Right lung (tissue), 5 donors: ENCODE measurements around the gene TLN1. TPM values are rescaled to one million over a fixed set of nuclear protein-coding genes. Genes with fewer than 3 reads are reported as not detected.

Experiments
- DNase-seq, 2 donors: peaks; one replicate each; pipeline ENCODE4 v3.0.0-alpha.2; 2013
- polyA plus RNA-seq, 5 donors: library from polyadenylated mRNA; unstranded; fragments of 120-200 nt; gene quantifications; one replicate each; pipeline versions ENCODE4 v1.2.1 to v1.2.3, GENCODE V29; 2013; ENCODE audit warnings: inconsistent platforms in 1 of 5, low replicate concordance in 1 of 5; ENCODE audit not compliant: insufficient read length in 5 of 5, insufficient read depth in 1 of 5

The TLN1 gene
- polyA plus RNA-seq, 5 donors = 116 to 198 (median 132) TPM

DNA sequence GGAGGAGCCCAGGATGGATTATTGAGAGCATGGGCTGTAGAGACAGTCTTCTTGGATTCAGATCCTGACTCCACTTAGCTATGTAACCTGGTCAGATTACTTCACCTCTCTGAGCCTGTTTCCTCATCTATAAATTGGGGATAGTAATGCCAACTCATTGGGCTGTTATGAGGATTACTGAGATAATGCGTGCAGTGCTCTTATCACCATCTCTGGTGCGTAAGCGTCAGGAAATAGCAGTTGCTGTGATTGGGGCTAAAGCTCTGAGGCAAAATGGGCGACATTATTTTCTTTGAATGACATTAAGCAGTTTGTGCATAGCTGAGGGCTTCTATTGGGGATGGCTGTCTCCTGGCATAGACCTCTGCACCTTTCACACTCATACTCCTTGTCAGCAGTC is 23.1 kb upstream of the TLN1 start:
- DNase-seq = no peak

DNA sequence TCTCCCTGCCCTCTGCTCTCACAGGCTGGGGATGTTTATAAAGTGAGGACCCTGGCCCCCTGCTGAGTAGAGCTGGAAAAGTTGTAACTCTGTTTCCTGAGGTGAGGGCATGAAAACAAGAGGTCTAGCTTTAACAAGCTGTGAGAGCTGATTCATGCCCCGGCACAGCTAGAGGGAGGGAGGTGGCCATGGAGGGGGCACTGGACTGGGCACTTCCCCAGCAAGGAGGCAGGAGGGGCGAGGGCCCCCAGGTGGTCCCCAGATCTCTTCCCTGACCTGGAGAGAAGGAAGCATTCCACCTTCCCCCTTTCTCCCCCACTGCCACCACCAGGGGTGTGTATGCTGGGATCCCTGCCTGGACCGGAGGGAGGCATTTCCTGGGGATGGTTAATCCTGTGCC is 22.3 kb upstream of the TLN1 start, which contains the start of gene MSMP:
MSMP (minus strand) TSS at position 13 of the 400 bp plus-strand sequence. CDS start 147 bp downstream, outside the sequence.
- DNase-seq = no peak

DNA sequence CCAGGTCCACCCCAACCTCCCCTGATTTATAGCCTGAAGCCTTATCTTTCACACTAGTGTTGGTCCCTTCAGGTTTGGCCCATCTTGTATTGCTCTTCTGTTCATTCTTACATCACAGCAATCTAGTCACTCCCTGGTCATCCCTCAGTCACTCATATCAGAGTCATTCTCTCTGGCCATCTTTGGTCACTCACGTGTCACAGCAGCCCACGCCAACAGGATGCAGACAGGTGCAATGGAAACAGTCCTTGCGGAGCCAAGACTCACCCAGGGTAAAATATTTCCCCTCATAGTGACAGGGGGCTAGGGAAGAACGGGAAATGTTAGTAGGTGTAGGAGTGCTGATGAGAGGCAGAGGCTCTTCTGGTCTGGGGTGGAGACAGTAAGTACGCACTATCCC is 21.5 kb upstream of the TLN1 start:
- no peak for DNase-seq

DNA sequence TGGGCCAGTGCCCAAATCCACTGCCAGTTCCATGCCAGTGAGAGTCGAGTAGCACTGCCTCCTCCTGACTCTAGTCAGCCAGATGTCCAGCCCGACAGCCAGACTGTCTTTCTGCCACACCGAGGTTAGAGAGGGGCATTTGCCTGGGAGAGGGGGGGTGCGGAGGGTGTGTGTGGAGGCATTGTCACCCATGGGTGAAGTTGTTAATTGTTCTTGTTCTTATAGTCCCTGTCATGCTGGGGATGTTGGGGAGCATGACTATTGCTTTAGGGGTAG is 18.2 kb upstream of the TLN1 start:
- no peak for DNase-seq

DNA sequence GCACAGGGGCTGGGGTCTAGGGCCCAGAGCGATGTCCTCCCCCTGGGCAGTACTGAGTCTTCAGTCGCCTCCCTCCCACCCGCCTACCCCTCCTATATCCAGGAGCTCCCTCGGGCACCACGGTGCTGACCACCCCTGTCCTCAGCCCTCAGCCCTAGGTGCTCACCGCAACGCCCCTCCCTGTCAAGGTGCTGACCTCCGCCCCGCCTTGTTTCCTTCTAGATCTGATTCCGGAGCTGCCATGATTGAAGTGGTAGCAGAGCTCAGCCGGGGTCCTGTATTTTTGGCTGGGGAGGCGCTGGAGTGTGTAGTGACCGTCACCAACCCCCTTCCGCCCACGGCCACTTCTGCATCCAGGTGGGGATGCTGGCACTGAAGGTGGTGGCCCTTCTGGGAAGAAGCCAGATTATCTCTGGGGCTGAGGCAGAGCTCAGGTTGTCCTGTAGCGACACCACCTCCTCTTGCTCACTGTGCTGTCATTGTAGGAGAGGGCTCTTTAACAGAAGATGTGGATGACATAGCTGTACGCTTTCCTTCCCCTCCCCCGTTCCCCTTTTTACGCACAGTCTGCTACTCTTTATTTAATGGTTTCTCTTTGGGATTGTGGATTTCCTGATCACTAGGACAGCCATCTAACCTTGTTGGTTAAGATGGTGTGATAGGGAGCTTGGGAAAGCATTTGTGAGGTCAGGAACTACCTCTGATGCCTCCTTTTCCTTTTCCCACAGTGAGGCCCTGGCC is 17.7 kb upstream of the TLN1 start:
- DNase-seq = no peak

DNA sequence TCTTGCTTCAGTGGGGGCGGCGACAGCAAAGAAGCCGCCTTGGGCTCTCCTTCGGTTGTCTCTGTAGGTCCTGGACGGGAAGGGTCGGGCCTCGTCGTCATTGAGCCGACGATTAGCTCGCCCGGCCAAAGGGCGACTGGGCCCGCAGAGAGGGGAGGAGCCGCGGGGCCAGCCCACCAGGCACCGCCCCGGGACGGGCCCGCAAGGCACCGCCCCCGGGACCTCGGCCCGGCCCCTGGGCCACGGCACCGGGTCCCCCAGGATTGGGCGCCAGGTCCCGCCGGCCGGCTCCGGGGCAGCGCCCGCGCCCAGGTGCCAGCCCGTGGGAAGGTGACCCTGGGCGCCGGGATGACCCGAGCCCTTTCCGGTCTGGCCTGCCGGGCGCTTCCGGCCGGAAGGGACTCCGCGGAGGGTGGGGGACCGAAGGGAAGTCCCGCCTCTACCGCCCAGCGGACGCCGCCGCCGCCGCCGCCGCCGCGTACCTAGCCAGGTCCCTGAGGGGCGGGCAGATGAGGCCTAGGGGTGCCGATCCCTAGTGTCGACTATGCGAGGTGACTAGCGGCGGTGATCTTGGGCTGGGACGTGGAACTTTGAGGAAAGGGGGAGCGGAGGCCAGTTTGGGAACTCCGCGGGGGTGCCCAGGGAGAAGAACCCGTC is 17.0 kb upstream of the TLN1 start, which contains the start of the genes GBA2 and RGP1:
GBA2 (minus strand) TSS at position 371 of the 657 bp plus-strand sequence. CDS start 524 bp downstream, outside the sequence.
RGP1 (plus strand) TSS at position 430 of the 657 bp plus-strand sequence. CDS start 469 bp downstream, outside the sequence.
- peak in 1 of 2 donors; percentile 73 for DNase-seq

DNA sequence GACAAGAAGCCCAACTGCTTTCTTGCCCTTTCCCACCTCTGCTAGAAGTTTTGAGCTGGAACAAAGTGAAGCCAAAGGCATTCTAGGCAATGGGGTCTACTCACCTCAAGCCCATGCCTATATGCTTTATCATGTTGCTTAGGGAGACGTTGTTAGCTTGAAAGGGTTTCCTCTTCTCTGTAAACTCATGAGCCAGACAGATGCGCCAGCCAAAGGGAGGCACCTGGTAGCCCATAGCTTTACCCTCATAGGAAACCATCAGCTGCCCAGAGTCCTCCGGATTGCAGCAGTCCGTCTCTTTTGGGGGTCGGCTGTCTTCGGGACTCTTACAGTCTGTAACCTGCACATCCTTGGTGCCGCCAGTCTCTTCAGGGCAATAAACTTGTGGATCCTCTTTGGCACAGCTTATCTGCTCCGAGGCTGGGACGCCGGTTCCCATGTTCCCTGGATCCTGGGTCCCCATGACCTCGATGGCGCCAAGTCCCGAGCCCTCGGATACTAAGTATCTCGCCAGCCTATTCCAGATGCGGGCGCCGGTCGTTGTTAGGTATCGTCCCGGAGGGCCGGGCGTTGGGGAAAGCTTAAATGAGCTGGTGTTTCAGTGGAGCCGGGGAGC is 16.4 kb upstream of the TLN1 start:
- DNase-seq = no peak

DNA sequence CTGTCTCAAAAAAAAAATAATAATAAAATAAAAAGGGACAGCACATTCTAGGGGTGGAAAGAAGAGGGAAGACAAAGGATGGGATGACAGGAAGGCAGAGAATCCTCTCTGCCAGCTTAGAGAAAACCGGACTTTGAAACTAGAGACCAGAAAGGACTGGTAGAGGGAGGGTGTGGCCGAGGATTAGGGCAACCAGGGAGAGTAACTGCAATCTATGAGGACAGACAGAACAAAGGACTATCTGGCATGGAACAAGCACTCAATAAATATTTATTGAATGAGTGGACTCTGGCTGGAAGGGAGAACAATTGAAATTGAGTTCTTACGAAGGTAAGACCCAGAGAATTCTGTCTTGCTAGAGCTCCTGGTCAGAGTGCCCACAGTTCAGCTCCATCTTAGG is 14.6 kb upstream of the TLN1 start:
- no peak for DNase-seq

DNA sequence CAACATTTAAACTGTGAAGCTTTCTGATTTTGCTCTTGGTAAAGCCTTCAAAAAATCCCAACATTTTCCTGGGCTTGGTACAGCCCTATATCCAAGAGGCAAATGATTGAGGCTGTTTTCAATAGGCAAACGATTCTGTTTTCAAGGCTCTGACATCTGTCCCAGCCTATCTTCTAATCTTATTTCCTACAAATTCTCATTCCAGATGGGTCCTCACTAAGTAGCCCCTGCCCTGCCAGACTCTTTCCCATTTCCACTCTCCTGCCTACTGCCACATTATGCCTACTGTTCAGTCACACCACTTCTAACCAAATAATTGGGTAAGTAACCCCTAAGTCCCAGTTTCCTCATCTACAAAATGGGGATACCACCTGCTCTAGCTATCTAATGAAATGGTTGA is 13.6 kb upstream of the TLN1 start:
- no peak for DNase-seq

DNA sequence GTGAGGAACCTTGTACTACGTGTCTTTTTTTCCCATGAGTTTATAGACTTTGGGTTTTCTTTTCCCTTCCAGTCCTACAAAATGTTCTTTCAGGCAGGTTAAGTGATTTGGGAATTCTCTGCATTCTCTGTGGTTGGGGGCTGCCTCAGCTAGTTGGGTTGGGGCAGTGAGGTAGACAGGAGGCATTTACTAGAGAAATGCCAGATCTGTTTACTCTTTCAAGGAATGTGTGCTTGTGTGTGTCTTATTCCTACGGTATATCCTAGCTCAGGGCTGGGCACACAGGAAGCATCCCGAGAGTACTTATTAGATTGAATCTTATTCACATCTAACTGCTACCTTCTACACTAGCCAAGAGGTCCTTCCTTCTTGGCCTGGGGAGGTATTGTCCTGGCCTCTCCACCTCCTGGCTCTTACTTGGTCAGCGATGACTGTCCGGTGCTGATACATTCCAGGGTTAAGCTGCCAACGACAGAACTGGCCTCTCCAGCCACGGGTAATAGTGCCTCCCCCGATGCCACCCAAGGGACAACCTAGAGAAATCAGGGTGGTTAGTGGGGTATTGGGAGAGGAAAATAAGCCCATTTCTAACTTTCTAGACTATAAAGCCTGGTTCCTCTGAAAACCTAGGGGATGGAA is 12.0 kb upstream of the TLN1 start:
- no peak for DNase-seq

DNA sequence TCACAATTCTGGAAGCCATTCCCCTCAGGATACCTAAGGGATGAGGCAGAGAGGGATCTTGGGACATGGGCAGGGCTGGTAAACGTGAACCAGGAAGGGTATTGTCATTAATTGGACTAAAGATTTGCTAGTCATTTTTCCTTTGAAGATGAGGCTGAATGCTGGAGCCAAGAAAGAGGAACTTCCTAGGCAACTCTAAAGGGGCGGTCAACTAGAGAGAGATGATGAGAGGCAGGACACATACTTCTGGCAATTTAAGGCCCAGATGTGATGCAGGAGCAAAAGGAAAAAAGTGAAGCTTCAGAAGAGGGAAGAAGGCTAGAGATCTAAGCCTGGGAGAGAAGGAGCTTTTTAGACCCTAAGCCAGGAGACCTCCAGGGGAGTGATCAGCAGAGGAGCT is 11.5 kb upstream of the TLN1 start:
- no peak for DNase-seq

DNA sequence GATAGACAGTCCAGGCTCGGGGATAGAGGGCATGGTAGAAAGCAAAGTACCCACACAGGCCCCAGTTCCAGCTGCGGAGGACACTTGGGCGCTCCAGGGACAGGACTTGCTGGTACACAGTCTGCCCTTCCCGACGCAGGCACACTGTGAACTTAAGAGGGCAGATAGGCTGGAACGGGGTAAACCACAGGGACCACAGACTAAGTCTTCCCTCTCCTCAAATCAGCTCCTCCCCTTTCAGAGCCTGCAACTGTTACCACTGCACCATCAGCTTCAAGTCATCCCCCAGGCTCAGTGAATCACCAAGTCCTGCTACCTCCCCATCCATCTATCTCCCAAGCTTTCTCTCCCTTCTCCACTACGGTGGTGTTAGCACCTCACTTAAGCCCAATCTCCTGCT is 9.7 kb upstream of the TLN1 start:
- DNase-seq = no peak

DNA sequence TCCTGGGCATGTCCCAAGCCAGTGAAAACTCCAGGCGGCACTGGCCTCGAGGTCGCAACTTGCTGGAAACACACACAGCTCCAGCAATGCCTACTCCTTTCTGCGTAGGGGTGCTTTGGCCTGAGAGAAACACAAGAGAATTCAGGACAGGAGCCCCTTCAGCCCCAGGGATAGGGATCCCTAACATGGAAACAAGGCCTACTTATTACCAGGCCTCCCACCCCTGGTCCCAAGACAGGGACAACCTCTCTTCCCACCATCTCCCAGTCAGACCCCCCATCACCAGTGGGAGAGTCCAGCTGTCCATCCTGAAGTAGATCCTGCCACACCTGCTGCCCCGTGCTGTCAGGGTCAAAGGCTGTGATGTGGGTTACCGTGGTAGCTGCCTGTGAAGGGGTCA is 8.2 kb upstream of the TLN1 start:
- no peak for DNase-seq

DNA sequence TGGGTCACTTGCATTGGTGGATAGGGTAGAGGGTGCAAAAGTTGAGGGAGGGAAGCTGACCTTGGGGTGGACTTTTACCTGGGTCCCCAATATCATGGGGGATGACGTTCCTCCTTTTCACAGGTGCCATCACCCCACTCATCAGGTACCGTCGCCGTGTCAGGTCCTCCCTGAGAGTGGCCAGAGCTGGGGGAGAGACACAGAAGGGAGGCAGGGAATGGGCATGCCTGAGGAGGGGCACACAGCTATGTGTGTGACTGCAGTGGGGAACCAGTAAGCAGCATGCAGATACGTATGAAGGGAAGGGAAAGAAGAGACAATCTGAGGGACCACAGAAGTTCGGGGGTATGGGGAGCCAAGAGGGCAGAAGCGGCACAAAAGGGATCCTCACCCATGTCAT is 6.9 kb upstream of the TLN1 start:
- DNase-seq = no peak

DNA sequence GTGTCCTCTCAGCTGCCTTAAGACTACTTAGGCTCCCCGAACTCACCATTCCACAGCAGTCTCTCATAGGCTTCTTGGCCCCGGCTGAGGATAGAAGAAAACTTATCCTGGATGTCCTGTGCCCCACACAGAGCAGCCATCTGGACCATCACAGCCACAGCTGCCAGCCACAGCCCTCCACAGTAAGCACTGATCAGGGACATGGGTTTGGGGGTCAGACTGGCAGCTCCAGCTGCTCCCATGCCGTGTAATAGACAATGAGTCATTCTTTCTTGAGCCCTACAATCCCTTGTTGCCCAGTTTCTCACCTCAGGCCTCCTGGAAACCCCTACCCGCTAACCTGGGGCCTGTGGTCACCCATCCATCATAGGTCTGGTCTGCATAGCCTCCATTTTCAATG is 6.2 kb upstream of the TLN1 start:
- no peak for DNase-seq

DNA sequence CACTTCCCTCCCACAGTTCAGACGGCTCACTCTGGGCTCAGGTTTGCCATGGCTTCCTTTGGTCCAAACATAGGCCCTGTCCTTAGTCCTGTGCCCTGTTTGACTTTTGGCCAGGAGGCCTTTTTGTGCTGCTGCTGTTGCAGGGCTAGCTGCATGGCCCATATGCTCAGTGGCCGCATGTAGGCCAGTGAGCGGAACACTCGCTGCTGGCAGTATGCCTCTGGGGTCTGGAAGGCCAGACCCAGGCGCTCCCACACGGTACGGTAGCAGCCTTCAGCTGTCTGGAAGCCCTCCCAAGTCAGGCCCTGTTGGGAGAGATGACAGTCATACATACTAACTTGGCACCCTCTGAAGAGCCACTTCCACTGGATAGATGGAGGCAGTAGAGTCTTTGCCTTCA is 5.1 kb upstream of the TLN1 start:
- DNase-seq = no peak

DNA sequence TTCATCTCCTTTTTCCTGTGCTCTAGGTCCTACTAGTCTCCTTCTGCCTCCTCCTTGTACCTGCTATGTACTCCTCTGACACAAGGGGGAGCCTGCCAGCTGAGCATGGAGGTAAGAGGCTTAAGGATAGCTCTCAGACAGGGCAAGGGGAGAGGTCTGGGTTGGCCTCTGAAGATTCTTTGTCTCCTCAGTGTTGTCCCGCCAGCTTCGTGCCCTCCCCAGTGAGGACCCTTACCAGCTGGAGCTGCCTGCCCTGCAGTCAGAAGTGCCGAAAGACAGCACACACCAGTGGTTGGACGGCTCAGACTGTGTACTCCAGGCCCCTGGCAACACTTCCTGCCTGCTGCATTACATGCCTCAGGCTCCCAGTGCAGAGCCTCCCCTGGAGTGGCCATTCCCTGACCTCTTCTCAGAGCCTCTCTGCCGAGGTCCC is 4.2 kb upstream of the TLN1 start:
- DNase-seq = peak in 1 of 2 donors; percentile 38

DNA sequence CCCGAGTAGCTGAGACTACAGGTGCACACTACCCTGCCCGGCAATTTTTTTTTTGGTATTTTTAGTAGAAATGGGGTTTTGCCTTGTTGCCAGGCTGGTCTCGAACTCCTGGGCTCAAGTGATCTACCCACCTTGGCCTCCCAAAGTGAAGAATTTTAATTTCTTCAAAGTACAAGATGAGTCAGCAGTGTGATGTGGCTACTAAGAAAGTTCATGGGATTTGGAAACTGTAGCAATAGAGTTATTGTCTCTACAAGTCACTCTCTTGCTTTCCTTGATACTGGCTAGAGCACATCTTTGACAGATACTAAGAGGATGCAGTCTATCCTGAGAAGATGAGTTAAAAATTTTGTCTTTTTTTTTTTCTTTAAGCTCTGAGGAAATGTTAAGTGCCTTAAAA is 2.1 kb upstream of the TLN1 start:
- no peak for DNase-seq

DNA sequence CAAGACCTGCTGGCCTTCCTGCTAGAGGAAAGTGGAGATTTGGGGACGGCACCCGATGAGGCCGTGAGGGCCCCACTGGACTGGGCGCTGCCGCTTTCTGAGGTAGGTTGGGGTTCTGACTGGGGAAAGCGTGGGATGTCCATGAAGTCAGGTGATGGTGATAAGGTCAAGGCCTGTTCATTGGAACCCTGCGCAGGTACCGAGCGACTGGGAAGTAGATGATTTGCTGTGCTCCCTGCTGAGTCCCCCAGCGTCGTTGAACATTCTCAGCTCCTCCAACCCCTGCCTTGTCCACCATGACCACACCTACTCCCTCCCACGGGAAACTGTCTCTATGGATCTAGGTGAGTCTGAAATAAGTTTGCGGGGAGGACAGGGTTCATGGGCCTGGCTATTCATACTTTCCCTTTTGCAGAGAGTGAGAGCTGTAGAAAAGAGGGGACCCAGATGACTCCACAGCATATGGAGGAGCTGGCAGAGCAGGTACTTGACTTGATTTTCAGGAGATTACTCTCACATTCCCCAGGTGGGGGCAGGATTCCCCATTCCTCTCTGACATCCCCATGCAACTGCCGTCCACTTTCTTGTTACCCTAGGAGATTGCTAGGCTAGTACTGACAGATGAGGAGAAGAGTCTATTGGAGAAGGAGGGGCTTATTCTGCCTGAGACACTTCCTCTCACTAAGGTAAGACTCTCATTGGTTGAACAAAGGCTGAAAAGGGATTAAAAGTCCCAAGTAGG is 976 bp upstream of the TLN1 start:
- DNase-seq = no peak

DNA sequence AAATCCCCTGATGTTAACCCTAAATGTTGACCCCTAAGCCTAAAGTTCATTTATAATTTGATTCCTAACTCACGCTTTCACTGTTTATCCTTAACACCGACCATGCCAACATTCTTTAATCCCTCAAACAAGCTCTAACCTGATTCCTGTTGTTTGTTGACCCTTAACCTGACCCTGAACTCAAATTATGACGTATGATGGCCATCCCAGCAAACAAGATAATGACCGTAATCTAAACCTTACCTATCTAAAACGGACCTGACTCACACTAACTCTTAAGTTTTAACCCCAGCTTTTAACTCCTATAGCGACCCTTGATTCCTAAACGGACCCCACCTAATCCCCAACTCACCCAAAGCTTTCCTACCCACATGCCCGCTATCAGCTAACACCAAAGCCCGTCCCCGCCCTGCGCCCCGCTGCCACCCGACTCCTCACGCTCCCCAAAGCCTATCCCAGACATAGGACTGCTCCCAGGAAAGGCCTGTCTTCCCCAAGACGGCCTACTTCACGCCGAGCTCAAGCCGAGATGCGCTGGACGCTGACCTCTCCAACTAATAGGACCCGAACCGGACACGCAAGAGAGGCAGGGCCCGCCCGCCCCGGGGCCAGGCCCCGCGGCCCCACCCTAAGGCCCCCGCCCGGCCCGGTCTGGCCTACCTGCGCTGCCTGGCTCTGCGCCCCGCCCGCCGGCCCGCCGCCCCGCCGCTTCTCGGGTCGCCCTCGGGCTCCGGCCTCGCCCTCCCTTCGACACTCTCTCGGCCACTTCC is 395 bp downstream of the TLN1 start:
- DNase-seq = peak in 1 of 2 donors; percentile 48

DNA sequence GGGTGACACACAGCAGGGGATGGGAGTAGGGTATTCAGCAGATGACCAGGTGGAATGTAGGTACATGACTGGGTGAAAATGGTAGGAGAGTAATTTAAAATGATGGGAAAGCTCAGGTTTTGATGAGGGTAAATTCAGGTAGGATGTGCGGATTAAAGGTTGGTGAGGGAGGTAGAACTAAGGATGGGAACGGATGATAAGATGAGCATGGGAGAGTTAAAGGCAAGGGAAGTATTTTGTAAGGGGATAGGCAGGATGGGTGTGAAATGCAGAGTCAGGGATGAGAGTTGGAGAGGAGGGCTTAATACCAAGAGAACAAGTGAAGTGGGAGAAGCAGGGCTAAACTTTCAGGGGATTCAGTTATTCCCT is 1.5 kb downstream of the TLN1 start:
- DNase-seq = no peak
